GM23338 (cell line): Measurements from ENCODE around the gene P3R3URF. TPM values are rescaled to one million over a fixed set of nuclear protein-coding genes. Genes with fewer than 3 reads are reported as not detected.

Experiments used
- ATAC-seq: fragments of 200-7000 bp; cut with Tn5 transposase; 3 replicates; pipeline ENCODE4 v1.9.1; 2020
- DNase-seq: peaks from one replicate; pipeline ENCODE4 v3.0.0-alpha.2; 2015; ENCODE audit warnings: low spot score
- H2AFZ ChIP-seq: fragments of 200-600 bp; sonication (generic); 2 replicates; pipeline ENCODE4 v1.8.0; 2016; ENCODE audit warnings: antibody characterized with exemption, mild to moderate bottlenecking, moderate library complexity
- H3F3A ChIP-seq: fragments of 200-600 bp; sonication (generic); replicated peaks from 2 replicates; pipeline ENCODE4 v1.8.0; 2017; ENCODE audit warnings: antibody characterized with exemption, mixed run types, low read depth
- H3K27ac ChIP-seq: fragments of 200-600 bp; sonication (generic); 2 replicates; pipeline ENCODE4 v1.6.1; 2016; ENCODE audit warnings: low read depth
- H3K27me3 ChIP-seq: fragments of 200-600 bp; sonication (generic); 2 replicates; pipeline ENCODE4 v1.8.0; 2016; ENCODE audit warnings: mild to moderate bottlenecking, mixed run types, moderate library complexity; ENCODE audit not compliant: insufficient read depth
- H3K36me3 ChIP-seq: fragments of 200-600 bp; sonication (generic); 2 replicates; pipeline ENCODE4 v1.8.0; 2016; ENCODE audit warnings: mild to moderate bottlenecking; ENCODE audit not compliant: insufficient read depth
- H3K4me1 ChIP-seq: fragments of 200-600 bp; sonication (generic); 2 replicates; pipeline ENCODE4 v1.8.0; 2016; ENCODE audit warnings: mild to moderate bottlenecking, moderate library complexity; ENCODE audit not compliant: insufficient read depth
- H3K4me2 ChIP-seq: fragments of 200-600 bp; sonication (generic); 2 replicates; pipeline ENCODE4 v1.7.1; 2017; ENCODE audit warnings: mixed run types
- H3K4me3 ChIP-seq: fragments of 200-600 bp; sonication (generic); 2 replicates; pipeline ENCODE4 v1.6.1; 2016; ENCODE audit warnings: mixed run types
- H3K79me2 ChIP-seq: fragments of 200-600 bp; sonication (generic); replicated peaks from 2 replicates; pipeline ENCODE4 v1.8.0; 2017; ENCODE audit warnings: mild to moderate bottlenecking; ENCODE audit not compliant: insufficient read depth
- H3K9me2 ChIP-seq: fragments of 200-600 bp; sonication (generic); 2 replicates; pipeline ENCODE4 v1.8.0; 2017; ENCODE audit not compliant: insufficient read depth
- H4K20me1 ChIP-seq: fragments of 200-600 bp; sonication (generic); replicated peaks from 2 replicates; pipeline ENCODE4 v1.8.0; 2017; ENCODE audit warnings: mild to moderate bottlenecking; ENCODE audit not compliant: insufficient read depth
- H3K27ac Mint-ChIP-seq: 2 replicates; pipeline ENCODE4 v1.8.0; 2020; ENCODE audit warnings: inconsistent platforms, mild to moderate bottlenecking, moderate library complexity, mixed read lengths
- H3K27me3 Mint-ChIP-seq: 3 replicates; pipeline ENCODE4 v1.8.0; 2022; ENCODE audit warnings: low read depth, mild to moderate bottlenecking, moderate library complexity, mixed read lengths, inconsistent platforms; ENCODE audit not compliant: insufficient read depth, poor library complexity
- H3K36me3 Mint-ChIP-seq: 3 replicates; pipeline ENCODE4 v1.8.0; 2021; ENCODE audit warnings: low read depth, mild to moderate bottlenecking, inconsistent platforms, moderate library complexity, mixed read lengths
- H3K4me1 Mint-ChIP-seq: 3 replicates; pipeline ENCODE4 v1.8.0; 2020; ENCODE audit warnings: mild to moderate bottlenecking, inconsistent platforms, mixed read lengths
- H3K4me3 Mint-ChIP-seq: 3 replicates; pipeline ENCODE4 v1.8.0; 2021; ENCODE audit warnings: moderate library complexity, mild to moderate bottlenecking, inconsistent platforms, mixed read lengths
- H3K9me3 Mint-ChIP-seq: 3 replicates; pipeline ENCODE4 v1.8.0; 2020; ENCODE audit warnings: moderate library complexity, mild to moderate bottlenecking, inconsistent platforms, mixed read lengths
- CREB1 ChIP-seq: fragments of 250-450 bp; sonication (Bioruptor Pico); IDR thresholded peaks from 2 replicates; pipeline ENCODE4 v1.5.0; 2020; ENCODE audit warnings: low read depth, mild to moderate bottlenecking, moderate library complexity
- CTCF ChIP-seq, 2 experiments: fragments of 200-600 bp in 1 of 2; sonication (generic) in 1 of 2; conservative IDR thresholded peaks; 2 replicates each; pipeline versions ENCODE4 v1.5.1 to v1.6.1; 2016 to 2017; ENCODE audit warnings: antibody characterized with exemption in 2 of 2, low read depth in 2 of 2, mild to moderate bottlenecking in 2 of 2, moderate library complexity in 1 of 2
- EZH2 ChIP-seq: fragments of 200-600 bp; sonication (generic); IDR thresholded peaks from one replicate; pipeline ENCODE4 v1.8.0; 2017; ENCODE audit warnings: antibody characterized with exemption, mild to moderate bottlenecking, low read depth; ENCODE audit not compliant: unreplicated experiment
- EZH2phosphoT487 ChIP-seq: fragments of 200-600 bp; sonication (generic); IDR thresholded peaks from one replicate; pipeline ENCODE4 v1.8.1; 2018; ENCODE audit warnings: antibody characterized with exemption; ENCODE audit not compliant: unreplicated experiment
- JUNB ChIP-seq: IDR thresholded peaks from one replicate; pipeline ENCODE4 v1.6.1; 2016; ENCODE audit warnings: antibody characterized with exemption; ENCODE audit not compliant: unreplicated experiment
- NANOG ChIP-seq: IDR thresholded peaks from 2 replicates; pipeline ENCODE4 v1.6.1; 2016; ENCODE audit warnings: antibody characterized with exemption, borderline replicate concordance
- POLR2AphosphoS5 ChIP-seq: IDR thresholded peaks from 2 replicates; pipeline ENCODE4 v1.6.1; 2016; ENCODE audit warnings: antibody characterized with exemption, low read depth
- STAT1 ChIP-seq: IDR thresholded peaks from one replicate; pipeline ENCODE4 v1.6.1; 2016; ENCODE audit warnings: antibody characterized with exemption; ENCODE audit not compliant: unreplicated experiment
- ZNF114 ChIP-seq: fragments of 250-450 bp; sonication (Bioruptor Pico); IDR thresholded peaks from 2 replicates; pipeline ENCODE4 v1.5.0; 2020; ENCODE audit warnings: mild to moderate bottlenecking, moderate library complexity
- ZNF331 ChIP-seq: fragments of 250-450 bp; sonication (Bioruptor Pico); IDR thresholded peaks from 2 replicates; pipeline ENCODE4 v1.5.0; 2020; ENCODE audit warnings: low read depth, mild to moderate bottlenecking, moderate library complexity
- polyA plus RNA-seq: library from polyadenylated mRNA; unstranded; fragments of >200 nt; fragmentation: Nextera tagmentation; extraction: Ambion mirVana; gene quantifications from 2 replicates; pipeline ENCODE4 v1.2.1, GENCODE V29; 2016
- total RNA-seq: library from RNA; depleted of rRNA; stranded (reverse); fragments of >200 nt; shearing (Covaris generic); gene quantifications from 2 replicates; pipeline ENCODE4 v1.2.3, GENCODE V29; 2014
- TF ChIP-seq, protein P1 (sequence below): fragments of 250-450 bp; sonication (Bioruptor Pico); IDR thresholded peaks from 2 replicates; pipeline ENCODE4 v1.5.0; 2020; ENCODE audit warnings: mild to moderate bottlenecking, moderate library complexity
- TF ChIP-seq, protein P2 (sequence below): IDR thresholded peaks from 2 replicates; pipeline ENCODE4 v1.6.1; 2016; ENCODE audit warnings: antibody characterized with exemption
- TF ChIP-seq, protein P3 (sequence below): IDR thresholded peaks from one replicate; pipeline ENCODE4 v1.6.1; 2018; ENCODE audit warnings: antibody characterized with exemption; ENCODE audit not compliant: unreplicated experiment

P3R3URF gene
- total and polyA plus RNA-seq, 2 experiments from 2014 or later, result not detected

- Histone ChIP-seq H3K79me2 (no peaks in the 10 kb centered on the region), H2AFZ (no peak overlapping the region), H3K36me3 (no peaks in the 10 kb centered on the region; the same call in 1 of the 2 replicates), H3K4me3 (no peak overlapping the region), H3K27ac (no peak overlapping the region), H3F3A (no peaks in the 10 kb centered on the region), H4K20me1 (no peaks in the 10 kb centered on the region; the same call in 1 of the 2 replicates), H3K9me2 (no peaks in the 10 kb centered on the region), H3K4me2 (no peak overlapping the region), H3K27me3 (no peaks in the 10 kb centered on the region), H3K4me1 (no peaks in the 10 kb centered on the region)
- no peak overlapping the region for H3K27ac Mint-ChIP-seq
- H3K4me3 Mint-ChIP-seq, result no peak overlapping the region
- DNase-seq (no peak), ATAC-seq (no peak)
- H3K4me1 Mint-ChIP-seq, result no peaks in the 10 kb centered on the region
- TF ChIP-seq ZNF331 (CRISPR knock-in tag) (no peak), EZH2 (no peak), POLR2AphosphoS5 (no peak), CREB1 (CRISPR knock-in tag) (no peak), STAT1 (no peak), NANOG (no peak), JUNB (no peak), ZNF114 (CRISPR knock-in tag) (no peak), EZH2phosphoT487 (no peak), CTCF (conservative IDR thresholded peaks at IDR 0.05; ENCODE audit: low read depth in 2 of 2) (no peak)
- TF ChIP-seq, protein P1, sequence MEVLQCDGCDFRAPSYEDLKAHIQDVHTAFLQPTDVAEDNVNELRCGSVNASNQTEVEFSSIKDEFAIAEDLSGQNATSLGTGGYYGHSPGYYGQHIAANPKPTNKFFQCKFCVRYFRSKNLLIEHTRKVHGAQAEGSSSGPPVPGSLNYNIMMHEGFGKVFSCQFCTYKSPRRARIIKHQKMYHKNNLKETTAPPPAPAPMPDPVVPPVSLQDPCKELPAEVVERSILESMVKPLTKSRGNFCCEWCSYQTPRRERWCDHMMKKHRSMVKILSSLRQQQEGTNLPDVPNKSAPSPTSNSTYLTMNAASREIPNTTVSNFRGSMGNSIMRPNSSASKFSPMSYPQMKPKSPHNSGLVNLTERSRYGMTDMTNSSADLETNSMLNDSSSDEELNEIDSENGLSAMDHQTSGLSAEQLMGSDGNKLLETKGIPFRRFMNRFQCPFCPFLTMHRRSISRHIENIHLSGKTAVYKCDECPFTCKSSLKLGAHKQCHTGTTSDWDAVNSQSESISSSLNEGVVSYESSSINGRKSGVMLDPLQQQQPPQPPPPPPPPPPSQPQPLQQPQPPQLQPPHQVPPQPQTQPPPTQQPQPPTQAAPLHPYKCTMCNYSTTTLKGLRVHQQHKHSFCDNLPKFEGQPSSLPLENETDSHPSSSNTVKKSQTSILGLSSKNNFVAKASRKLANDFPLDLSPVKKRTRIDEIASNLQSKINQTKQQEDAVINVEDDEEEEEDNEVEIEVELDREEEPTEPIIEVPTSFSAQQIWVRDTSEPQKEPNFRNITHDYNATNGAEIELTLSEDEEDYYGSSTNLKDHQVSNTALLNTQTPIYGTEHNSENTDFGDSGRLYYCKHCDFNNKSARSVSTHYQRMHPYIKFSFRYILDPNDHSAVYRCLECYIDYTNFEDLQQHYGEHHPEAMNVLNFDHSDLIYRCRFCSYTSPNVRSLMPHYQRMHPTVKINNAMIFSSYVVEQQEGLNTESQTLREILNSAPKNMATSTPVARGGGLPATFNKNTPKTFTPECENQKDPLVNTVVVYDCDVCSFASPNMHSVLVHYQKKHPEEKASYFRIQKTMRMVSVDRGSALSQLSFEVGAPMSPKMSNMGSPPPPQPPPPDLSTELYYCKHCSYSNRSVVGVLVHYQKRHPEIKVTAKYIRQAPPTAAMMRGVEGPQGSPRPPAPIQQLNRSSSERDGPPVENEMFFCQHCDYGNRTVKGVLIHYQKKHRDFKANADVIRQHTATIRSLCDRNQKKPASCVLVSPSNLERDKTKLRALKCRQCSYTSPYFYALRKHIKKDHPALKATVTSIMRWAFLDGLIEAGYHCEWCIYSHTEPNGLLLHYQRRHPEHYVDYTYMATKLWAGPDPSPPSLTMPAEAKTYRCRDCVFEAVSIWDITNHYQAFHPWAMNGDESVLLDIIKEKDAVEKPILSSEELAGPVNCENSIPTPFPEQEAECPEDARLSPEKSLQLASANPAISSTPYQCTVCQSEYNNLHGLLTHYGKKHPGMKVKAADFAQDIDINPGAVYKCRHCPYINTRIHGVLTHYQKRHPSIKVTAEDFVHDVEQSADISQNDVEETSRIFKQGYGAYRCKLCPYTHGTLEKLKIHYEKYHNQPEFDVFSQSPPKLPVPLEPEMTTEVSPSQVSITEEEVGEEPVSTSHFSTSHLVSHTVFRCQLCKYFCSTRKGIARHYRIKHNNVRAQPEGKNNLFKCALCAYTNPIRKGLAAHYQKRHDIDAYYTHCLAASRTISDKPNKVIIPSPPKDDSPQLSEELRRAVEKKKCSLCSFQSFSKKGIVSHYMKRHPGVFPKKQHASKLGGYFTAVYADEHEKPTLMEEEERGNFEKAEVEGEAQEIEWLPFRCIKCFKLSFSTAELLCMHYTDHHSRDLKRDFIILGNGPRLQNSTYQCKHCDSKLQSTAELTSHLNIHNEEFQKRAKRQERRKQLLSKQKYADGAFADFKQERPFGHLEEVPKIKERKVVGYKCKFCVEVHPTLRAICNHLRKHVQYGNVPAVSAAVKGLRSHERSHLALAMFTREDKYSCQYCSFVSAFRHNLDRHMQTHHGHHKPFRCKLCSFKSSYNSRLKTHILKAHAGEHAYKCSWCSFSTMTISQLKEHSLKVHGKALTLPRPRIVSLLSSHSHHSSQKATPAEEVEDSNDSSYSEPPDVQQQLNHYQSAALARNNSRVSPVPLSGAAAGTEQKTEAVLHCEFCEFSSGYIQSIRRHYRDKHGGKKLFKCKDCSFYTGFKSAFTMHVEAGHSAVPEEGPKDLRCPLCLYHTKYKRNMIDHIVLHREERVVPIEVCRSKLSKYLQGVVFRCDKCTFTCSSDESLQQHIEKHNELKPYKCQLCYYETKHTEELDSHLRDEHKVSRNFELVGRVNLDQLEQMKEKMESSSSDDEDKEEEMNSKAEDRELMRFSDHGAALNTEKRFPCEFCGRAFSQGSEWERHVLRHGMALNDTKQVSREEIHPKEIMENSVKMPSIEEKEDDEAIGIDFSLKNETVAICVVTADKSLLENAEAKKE (CRISPR knock-in tag), result no peak
- TF ChIP-seq, protein P2, sequence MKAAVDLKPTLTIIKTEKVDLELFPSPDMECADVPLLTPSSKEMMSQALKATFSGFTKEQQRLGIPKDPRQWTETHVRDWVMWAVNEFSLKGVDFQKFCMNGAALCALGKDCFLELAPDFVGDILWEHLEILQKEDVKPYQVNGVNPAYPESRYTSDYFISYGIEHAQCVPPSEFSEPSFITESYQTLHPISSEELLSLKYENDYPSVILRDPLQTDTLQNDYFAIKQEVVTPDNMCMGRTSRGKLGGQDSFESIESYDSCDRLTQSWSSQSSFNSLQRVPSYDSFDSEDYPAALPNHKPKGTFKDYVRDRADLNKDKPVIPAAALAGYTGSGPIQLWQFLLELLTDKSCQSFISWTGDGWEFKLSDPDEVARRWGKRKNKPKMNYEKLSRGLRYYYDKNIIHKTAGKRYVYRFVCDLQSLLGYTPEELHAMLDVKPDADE, result no peak
- TF ChIP-seq, protein P3, sequence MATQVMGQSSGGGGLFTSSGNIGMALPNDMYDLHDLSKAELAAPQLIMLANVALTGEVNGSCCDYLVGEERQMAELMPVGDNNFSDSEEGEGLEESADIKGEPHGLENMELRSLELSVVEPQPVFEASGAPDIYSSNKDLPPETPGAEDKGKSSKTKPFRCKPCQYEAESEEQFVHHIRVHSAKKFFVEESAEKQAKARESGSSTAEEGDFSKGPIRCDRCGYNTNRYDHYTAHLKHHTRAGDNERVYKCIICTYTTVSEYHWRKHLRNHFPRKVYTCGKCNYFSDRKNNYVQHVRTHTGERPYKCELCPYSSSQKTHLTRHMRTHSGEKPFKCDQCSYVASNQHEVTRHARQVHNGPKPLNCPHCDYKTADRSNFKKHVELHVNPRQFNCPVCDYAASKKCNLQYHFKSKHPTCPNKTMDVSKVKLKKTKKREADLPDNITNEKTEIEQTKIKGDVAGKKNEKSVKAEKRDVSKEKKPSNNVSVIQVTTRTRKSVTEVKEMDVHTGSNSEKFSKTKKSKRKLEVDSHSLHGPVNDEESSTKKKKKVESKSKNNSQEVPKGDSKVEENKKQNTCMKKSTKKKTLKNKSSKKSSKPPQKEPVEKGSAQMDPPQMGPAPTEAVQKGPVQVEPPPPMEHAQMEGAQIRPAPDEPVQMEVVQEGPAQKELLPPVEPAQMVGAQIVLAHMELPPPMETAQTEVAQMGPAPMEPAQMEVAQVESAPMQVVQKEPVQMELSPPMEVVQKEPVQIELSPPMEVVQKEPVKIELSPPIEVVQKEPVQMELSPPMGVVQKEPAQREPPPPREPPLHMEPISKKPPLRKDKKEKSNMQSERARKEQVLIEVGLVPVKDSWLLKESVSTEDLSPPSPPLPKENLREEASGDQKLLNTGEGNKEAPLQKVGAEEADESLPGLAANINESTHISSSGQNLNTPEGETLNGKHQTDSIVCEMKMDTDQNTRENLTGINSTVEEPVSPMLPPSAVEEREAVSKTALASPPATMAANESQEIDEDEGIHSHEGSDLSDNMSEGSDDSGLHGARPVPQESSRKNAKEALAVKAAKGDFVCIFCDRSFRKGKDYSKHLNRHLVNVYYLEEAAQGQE, result no peak
- H3K27me3 Mint-ChIP-seq, result peaks cover 7% of the 10 kb centered on the region
- H3K9me3 Mint-ChIP-seq, result no peaks in the 10 kb centered on the region
- peaks cover 27% of the 10 kb centered on the region for H3K36me3 Mint-ChIP-seq
These were observed 15.9 kb upstream of the P3R3URF start for GRCh38 chr1:46192171-46192570.
